HL-60/S4 treated with phorbol 12-myristate 13-acetate at 8.2 ng/mL for 4 days and 3 days (cell line): ENCODE measurements around the gene IRF9.

Source experiments
- in situ Hi-C: fragments of 300-500 bp; cut with MboI; formaldehyde crosslinking; loops from 2 replicates; pipeline ENCODE4 v1.15.0; 2022; ENCODE audit warnings: low sequenced_read_pairs

IRF9 gene

DNA sequence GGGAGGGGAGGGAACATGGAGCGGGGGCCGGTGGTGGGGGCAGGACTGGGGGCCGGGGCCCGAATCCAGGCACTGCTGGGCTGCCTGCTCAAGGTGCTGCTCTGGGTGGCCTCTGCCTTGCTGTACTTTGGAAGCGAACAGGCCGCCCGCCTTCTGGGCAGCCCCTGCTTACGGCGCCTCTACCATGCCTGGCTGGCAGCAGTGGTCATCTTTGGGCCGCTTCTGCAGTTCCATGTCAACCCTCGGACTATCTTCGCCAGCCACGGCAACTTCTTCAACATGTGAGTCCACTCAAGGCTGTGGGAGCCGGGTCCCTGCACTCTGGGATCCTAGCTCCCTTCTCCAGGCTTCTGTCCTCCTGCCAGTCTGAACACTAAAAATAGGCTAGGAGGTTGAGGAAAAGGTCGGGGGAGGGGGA lies 29.5 kb upstream of the IRF9 start:
- in situ Hi-C loops, result no loop called here

DNA sequence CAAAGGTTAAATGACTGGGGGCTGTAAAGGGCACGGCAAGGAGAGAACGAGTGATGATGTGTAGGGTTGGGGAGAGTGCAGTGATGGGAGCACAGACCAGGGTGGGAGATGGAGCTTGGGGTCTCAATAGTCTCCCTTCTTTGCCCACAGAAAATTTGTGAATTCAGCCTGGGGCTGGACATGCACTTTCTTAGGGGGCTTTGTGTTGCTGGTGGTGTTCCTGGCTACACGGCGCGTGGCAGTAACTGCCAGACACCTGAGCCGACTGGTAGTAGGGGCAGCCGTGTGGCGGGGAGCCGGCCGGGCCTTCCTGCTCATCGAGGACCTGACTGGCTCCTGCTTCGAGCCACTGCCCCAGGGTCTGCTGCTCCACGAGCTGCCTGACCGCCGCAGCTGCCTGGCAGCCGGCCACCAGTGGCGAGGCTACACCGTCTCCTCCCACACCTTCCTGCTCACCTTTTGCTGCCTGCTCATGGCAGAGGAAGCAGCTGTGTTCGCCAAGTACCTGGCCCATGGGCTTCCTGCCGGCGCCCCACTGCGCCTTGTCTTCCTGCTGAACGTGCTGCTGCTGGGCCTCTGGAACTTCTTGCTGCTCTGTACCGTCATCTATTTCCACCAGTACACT lies 28.9 kb upstream of the IRF9 start:
- in situ Hi-C loops, result no loop called here

DNA sequence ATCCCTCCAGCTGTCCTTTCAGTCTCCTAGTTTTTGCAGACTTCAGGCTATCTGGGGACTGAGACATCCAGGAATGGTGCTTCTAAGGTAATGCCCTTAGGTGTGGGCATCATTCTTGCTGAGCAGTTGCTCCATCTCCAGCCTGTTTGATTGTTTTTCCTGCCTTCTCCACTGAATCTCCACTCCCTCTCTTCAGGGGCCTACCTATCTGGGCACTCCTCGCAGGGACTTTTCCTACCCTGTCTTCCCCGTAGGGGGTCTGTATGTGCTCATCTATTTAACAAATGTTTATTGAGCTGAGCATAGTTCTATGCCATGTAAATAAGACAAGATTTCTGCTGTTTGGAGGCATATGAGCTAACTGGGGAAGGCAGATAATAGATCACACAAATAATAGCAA lies 28.1 kb upstream of the IRF9 start:
- in situ Hi-C loops, result no loop called here

DNA sequence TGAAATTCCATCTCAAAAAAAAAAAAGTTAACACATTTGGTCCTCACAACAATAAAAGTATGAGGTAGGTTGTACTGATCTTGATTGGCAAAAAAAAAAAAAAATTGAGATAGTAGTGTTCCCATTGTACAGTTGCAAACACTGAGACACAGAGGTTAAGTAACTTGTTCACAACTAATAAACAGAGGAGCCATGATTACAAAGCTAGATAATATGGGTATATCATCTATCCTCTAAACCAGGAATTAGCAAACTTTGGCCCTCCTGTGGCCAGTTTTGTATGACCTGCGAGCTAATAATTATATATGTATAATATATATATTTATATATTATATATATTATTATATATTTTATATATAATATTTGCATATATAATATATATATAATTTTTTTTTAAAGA lies 27.3 kb upstream of the IRF9 start:
- in situ Hi-C loops, result no loop called here

DNA sequence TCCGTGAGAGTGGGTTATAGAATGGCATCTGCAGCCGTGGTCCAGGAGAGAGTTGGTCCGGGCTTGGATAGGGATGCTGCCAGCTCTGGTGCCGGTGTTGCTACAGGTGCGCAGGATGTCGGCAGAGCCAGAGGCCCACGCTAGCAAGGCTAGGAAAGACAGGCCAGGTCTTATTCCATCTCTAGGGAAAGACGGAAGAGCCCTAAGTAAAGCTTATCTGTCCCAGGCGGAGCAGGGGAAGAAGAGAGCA lies 25.6 kb upstream of the IRF9 start:
- in situ Hi-C loops, result no loop called here

DNA sequence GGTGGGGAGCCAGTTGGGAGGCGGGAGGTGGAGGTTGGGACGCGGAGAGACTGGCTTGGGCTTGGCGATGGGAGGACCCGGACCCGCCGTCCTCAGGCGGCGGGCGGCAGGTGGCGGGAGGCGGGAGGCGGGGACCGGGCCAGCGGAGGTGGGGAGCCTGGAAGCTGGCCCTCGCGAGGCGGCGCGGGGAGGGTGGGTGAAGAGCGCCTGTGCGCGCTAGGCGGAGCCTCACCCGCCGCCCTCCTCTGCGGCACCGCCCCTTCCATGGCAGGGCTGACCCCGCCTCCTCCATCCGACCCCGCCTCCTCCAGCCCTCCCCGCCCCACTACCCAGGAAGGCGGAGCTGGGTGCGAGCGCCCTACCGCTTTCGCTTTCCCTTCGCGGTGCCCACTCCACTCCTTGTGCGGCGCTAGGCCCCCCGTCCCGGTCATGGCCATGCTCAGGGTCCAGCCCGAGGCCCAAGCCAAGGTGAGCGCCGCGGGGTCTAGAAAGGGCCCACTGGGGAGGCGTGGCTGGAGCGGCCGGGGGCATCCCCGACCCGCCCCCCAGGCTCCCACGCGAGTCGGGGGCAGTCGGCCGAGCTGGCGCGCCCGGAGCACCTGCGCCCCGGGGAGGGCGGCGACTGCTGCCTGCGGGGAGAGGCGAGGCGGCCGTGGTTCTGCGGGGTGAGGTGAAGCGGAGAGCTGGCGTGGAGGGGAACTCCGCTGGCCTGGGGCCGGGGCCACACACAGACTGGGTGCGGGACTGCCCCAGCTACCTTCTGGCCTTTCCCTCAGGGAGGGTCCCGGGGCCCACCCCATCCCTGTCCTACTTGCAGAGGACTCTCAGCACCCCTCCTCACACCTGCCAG lies 25.0 kb upstream of the IRF9 start, which contains the start of gene PSME1:
PSME1 (plus strand) TSS at position 361 of the 850 bp plus-strand sequence; CDS start at position 430, 69 bp downstream.
- in situ Hi-C loops, result no loop called here

DNA sequence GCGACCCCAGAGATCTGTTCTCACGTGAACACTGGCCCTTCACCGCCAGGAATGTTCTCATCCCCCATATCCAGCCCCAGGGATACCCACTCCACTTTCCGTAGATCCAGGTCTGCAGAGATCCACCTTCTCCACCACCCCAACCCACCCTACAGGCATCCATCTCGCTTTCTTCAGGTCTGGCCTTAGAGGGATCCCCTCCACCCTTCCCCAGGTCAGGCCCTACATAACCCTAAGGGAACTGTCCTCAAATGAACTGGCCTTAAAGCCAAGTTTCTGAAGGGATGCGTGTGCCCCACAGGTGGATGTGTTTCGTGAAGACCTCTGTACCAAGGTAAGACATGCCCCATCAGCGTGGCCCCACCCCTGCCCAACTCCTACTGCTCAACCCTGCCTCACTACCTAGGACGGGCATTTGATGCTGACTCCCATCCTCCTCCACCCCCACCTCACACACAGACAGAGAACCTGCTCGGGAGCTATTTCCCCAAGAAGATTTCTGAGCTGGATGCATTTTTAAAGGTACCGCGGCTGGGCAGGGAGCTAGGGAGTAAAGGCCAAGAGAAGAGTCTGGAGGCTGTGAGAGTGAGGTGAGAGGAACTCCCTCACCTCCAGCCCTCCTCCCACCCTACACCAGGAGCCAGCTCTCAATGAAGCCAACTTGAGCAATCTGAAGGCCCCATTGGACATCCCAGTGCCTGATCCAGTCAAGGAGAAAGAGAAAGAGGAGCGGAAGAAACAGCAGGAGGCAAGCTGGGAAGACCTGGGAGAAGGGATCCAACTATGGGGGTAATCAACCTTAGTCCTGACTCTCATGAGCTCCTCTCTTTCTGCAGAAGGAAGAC lies 24.2 kb upstream of the IRF9 start:
- in situ Hi-C loops, result no loop called here

DNA sequence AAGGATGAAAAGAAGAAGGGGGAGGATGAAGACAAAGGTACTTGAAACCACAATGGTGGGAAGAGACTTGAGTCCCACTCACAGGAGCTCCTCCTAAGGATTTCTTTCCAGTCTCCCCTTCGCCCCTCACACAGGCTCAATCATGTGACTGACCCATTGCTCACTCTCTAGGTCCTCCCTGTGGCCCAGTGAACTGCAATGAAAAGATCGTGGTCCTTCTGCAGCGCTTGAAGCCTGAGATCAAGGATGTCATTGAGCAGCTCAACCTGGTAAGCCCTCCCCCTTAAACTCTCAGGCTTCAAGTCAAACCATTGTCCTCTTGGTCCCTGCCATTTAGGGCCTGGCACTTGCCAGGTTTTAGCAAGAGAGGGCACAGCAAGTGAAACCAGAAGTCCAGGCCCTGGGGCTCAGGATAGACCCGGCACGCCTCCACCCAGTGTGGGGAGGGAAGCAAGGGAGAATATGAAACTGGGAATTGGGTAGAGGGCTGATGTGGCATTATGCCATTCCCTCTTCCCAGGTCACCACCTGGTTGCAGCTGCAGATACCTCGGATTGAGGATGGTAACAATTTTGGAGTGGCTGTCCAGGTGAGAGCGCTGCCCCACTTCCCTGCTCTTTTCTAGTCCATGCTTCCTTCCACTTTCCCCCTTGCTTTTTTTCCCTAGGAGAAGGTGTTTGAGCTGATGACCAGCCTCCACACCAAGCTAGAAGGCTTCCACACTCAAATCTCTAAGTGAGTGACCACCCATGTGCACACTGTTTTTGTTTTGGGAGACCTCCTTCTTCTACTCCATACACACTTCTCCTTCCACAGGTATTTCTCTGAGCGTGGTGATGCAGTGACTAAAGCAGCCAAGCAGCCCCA lies 23.3 kb upstream of the IRF9 start:
- in situ Hi-C loops, result no loop called here

DNA sequence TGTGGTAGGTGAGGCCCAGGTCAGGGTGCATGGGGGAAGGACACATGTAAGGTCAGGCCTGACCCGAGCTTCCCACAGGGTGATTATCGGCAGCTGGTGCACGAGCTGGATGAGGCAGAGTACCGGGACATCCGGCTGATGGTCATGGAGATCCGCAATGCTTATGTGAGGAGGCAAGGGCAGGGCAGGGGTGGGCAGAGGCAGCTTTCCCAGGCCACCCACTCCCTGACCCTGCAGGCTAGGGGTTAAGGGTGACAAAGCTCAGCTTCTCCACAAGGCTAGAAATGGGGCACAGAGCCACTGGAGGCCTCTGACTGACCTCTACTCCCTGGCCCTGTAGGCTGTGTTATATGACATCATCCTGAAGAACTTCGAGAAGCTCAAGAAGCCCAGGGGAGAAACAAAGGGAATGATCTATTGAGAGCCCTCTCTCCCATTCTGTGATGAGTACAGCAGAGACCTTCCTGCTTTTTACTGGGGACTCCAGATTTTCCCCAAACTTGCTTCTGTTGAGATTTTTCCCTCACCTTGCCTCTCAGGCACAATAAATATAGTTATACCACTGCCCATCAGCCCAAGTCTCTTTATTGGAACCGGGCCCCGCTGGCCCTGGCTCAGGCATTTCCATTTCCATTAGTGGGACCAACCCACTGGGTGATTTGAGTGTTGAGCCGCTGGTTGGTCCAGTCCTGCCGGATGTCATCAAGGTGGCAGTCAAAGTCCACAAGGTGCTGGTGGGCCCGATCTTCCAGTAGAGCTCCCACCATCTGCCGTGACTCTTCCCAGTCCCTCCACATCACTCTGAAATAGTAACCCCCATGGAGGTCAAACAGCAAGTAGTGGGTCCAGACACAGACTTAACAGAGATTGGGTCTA lies 22.4 kb upstream of the IRF9 start:
- in situ Hi-C loops, result no loop called here

DNA sequence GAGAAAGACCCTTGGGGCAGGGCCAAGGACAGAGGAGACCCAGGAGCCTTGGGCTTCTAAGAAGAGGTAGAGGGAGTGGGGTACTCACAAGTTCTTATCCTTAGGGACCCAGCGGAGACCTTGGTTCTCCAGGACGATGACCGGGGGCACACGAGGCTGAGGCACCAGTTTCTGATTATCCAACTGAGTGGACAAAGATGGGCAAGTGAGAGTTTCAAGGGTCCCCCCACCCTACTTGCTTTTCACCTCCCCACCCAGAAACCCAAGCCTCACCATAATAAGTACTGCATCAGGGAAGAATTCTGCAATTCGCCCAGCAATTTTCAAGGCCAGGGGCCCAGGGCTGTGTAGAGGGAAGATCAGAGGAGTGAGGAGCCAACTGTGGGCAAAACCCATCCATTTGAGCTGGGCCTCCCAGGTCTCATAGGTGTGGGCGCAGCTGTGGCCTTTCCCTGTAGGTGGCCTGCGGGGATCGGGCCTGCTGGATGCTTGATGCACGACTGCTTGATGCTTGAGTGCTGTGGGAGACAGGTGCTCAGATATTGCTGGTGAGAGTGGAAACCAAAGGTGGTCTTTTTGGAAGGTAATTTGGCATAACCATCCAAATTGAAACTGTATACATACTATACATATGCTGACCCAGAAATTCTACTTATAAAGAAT lies 21.7 kb upstream of the IRF9 start:
- in situ Hi-C loops, result no loop called here

DNA sequence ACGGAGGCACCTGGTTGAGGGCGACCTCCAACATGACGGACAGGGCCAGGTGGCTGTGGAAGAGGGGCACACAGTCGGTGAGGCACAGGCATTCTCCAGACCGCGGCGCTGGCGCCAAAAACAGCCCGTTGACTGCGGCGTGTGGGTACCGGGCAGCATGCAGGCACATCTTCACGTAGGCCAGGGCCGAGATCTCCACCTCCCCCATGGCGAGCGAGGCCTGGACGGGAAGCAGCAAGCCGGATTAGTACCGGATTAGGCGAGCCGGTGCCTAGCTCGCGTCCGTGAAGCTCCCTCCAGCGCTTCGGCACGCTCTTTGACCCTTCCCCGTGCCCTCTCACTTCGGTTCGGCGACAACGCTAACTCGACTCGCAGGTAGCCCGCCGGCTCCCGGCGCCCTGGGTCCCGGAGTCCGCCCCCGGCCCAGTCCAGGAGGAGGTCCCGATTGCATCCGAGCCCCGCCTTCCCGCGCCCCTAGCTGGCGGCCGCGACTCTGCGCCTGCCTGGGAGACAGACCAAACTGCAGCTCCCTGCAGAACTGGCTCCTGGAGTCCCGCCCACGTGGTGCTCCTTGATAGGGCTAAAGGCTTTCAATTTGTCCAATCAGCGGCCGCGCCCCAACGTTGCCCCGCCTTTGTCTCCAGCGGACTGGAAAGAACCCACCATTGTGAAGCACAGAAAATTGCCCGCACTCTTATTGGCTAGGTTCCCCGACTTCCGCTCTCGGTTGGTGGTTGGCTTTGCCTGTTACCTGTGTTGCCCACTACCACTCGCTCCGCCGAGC lies 19.8 kb upstream of the IRF9 start, which contains the start of gene EMC9:
EMC9 (minus strand) TSS at position 495 of the 784 bp plus-strand sequence; CDS start at position 208, 287 bp downstream.
- in situ Hi-C loops, result no loop called here

DNA sequence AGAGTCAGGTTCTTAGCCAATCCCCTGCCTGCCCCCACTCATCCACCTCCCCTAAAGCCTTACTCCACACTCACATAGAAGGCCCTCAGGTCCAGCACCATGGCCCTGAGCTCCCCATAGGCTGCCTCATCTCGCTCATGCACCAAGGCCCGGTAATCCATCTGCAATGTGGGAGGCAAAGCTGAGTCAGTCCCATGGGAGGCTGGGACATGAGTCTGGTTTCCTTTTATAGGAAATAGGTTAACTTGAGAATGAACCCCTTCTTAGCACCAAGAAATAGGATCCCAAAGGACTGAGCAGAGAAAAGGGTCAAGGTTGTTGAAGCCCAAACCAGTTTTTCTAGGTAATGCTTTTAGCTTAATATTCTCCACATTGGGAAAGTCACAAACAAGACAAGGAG lies 17.6 kb upstream of the IRF9 start:
- in situ Hi-C loops, result no loop called here

DNA sequence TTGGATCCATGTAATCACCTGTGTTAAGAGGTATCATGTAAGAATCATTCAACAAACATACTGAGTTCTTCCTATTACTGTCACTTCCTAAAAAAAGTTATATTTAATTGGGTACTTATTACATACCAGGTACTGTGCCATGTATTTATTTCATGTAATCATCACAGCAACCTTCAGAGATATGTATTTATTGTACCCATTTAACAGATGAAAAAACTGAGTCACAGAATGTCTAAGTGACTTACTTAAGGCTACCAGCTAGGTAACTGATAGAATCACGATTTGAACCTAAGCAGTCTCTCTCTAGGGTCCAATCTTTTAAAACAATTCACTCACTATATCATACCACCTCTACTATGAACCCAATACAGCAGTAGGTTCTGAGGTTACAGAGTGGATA lies 16.6 kb upstream of the IRF9 start:
- in situ Hi-C loops, result no loop called here

DNA sequence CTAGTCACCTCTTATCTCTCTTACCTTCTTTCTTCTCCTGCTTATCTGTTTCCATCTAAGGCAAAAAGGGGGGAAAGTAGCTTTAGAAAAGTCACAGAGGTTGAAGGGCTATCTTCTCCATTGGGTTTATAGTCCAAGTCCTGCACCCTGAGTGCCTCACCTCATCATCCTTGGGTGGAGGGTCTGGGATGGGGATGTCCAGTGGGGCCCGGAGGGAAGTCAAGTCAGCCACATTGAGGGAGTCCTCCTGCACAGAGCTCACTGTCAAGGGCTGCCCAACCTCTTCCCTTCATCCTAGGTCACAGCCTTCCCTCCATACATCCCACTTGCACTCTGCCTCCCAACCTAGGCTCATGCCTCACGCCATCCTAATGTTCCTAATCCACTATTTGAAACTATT lies 15.8 kb upstream of the IRF9 start:
- in situ Hi-C loops, result no loop called here

DNA sequence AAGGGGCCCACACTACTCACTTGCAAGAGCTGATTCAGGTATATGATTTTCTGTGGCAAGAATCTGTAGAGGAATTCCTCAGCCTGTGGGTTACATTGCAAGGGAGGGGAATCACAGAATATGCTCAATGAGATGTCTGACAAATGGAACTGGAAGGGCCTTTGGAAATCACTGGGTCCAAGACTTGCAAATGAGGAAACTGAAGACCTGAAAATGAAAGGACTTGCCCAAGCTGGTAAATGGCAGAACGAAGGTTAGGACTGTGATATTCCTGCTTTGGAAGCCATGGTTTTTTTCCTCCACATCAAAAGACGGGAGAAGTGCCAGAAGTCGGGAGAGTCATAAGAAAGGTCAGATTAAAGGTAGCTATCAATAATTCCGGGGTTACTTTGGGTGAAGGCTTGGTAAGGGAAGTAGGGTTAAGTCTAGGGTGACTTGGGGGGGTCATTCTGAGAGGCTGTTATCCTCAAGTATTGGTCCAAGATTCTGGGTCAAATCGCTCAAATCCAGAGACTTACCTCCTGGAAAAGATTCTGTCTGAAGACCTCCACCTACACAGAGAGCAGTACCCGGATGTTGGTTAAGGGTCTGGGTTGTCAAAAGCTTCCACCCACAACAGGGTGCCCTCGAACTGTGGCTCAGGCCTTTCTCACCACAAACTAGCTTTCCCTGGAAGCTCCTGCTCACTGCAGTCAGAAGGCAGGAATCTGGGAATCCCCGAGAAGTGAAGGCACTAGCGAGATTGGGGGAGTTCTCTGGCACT lies 15.2 kb upstream of the IRF9 start:
- in situ Hi-C loops, result no loop called here

DNA sequence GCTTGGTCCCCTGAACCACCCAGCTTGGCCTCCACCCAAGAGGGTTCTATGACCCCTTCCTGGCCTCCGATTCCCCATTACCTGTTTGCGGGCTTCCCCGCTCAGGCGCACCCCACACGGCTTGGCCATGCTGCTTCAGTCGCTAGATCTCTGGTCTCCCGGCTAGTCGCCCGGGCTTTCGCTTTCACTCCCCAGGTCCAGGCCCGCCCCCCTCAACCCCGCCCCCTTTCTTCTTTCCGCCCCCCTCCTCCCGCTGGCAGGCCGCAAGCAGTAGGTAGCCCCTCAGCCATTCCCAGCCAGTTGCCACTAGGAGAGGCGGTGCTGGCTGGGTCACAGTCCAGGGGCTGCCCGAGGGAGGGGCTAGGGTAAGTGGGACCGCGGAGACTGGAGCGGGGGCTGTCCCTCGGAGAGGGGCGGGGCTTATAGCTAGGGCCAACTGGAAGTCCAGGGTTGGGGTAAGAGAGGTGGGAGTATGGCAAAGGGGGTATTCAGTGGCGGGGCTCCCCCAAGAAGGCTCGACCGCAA lies 14.6 kb upstream of the IRF9 start, which contains the start of gene PSME2:
PSME2 (minus strand) TSS at position 158 of the 525 bp plus-strand sequence; CDS start at position 129, 29 bp downstream.
- in situ Hi-C loops, result no loop called here
